ENCODE results near the gene MGARP. TPM values are rescaled to one million over a fixed set of nuclear protein-coding genes. Genes with fewer than 3 reads are reported as not detected.

Gene MGARP
- total RNA-seq, 2 donors from 2014 or later: 0.53 to 1.3 TPM

GRCh38 chr4:139239127-139239772 is 40.8 kb downstream of the MGARP start:
- peaks cover 16% of the 10 kb centered on the region for H3K9me3 Mint-ChIP-seq
- Histone ChIP-seq H3K27me3 (ENCODE audit: control insufficient read depth, insufficient read depth, low read length, poor library complexity, severe bottlenecking) (no peaks in the 10 kb centered on the region), H3K36me3 (ENCODE audit: control insufficient read depth, insufficient read depth, low read length) (no peaks in the 10 kb centered on the region), H3K27ac (ENCODE audit: low read depth, low read length) (no peak overlapping the region), H3K4me3 (ENCODE audit: low read length) (no peak overlapping the region), H3K9me3 (ENCODE audit: control insufficient read depth, low read length) (peaks cover 13% of the 10 kb centered on the region), H3K4me1 (ENCODE audit: control insufficient read depth, insufficient read depth, low read length) (no peaks in the 10 kb centered on the region), H3K9ac (ENCODE audit: extremely low read depth, low read length, poor library complexity, severe bottlenecking) (no peak overlapping the region)
- no peak overlapping the region for H3K4me3 Mint-ChIP-seq
- WGBS, 2 experiments (ENCODE audit: insufficient coverage in 1 of 2, insufficient read length in 1 of 2): 87 to 97% methylated on average over 5 to 7 of the region's 7 CpGs
- no peak overlapping the region for H3K27ac Mint-ChIP-seq
- no peak for DNase-seq
- no peaks in the 10 kb centered on the region for H3K36me3 Mint-ChIP-seq (ENCODE audit: low read depth)
- TF ChIP-seq, protein P1, sequence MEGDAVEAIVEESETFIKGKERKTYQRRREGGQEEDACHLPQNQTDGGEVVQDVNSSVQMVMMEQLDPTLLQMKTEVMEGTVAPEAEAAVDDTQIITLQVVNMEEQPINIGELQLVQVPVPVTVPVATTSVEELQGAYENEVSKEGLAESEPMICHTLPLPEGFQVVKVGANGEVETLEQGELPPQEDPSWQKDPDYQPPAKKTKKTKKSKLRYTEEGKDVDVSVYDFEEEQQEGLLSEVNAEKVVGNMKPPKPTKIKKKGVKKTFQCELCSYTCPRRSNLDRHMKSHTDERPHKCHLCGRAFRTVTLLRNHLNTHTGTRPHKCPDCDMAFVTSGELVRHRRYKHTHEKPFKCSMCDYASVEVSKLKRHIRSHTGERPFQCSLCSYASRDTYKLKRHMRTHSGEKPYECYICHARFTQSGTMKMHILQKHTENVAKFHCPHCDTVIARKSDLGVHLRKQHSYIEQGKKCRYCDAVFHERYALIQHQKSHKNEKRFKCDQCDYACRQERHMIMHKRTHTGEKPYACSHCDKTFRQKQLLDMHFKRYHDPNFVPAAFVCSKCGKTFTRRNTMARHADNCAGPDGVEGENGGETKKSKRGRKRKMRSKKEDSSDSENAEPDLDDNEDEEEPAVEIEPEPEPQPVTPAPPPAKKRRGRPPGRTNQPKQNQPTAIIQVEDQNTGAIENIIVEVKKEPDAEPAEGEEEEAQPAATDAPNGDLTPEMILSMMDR (conservative IDR thresholded peaks at IDR 0.05): no peak
- H3K4me1 Mint-ChIP-seq: peaks cover 15% of the 10 kb centered on the region
- H3K27me3 Mint-ChIP-seq (ENCODE audit: insufficient read depth): no peaks in the 10 kb centered on the region

DNA sequence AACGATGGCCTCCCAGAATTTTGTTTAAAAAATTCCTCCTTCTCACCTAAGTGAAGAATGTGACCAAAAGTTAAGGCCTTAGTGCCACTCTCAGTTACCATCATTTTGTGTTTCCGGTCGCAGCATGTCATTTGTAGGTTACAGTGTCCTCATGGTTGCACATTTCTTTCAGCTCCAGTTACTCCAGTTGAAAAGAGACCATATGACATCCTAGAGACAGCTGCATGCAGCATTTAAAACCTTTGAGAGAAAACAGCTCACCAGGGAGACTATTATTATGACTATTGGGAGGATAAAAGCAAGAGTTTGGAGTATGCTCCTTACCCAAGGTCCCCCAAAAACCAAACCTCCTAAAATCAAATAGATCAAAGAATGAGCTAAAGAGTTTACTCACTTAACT is 45.8 kb downstream of the MGARP start:
- peaks cover 10% of the 10 kb centered on the region for H3K9me3 ChIP-seq (ENCODE audit: control insufficient read depth, low read length)
- no peaks in the 10 kb centered on the region for H3K27me3 ChIP-seq (ENCODE audit: control insufficient read depth, insufficient read depth, low read length, poor library complexity, severe bottlenecking)
- no peak overlapping the region for H3K4me3 Mint-ChIP-seq
- no peaks in the 10 kb centered on the region for H3K27me3 Mint-ChIP-seq (ENCODE audit: insufficient read depth)
- TF ChIP-seq, protein P1 (conservative IDR thresholded peaks at IDR 0.05): no peak
- H3K4me3 ChIP-seq (ENCODE audit: low read length): no peak overlapping the region
- peaks cover 2% of the 10 kb centered on the region for H3K4me1 Mint-ChIP-seq
- no peak overlapping the region for H3K9ac ChIP-seq (ENCODE audit: extremely low read depth, low read length, poor library complexity, severe bottlenecking)
- H3K27ac Mint-ChIP-seq: no peak overlapping the region
- DNase-seq: no peak
- 64 to 73% methylated on average over 3 of the region's 3 CpGs for WGBS, 2 experiments (ENCODE audit: insufficient coverage in 1 of 2, insufficient read length in 1 of 2)
- H3K36me3 Mint-ChIP-seq (ENCODE audit: low read depth): no peaks in the 10 kb centered on the region
- H3K36me3 ChIP-seq (ENCODE audit: control insufficient read depth, insufficient read depth, low read length): no peaks in the 10 kb centered on the region
- no peak overlapping the region for H3K27ac ChIP-seq (ENCODE audit: low read depth, low read length)
- H3K9me3 Mint-ChIP-seq: peaks cover 11% of the 10 kb centered on the region
- H3K4me1 ChIP-seq (ENCODE audit: control insufficient read depth, insufficient read depth, low read length): no peaks in the 10 kb centered on the region

- Mint-ChIP-seq H3K27me3 (ENCODE audit: insufficient read depth) (no peaks in the 10 kb centered on the region), H3K27ac (no peak overlapping the region), H3K9me3 (no peaks in the 10 kb centered on the region), H3K4me3 (no peak overlapping the region), H3K36me3 (ENCODE audit: low read depth) (no peaks in the 10 kb centered on the region), H3K4me1 (peaks cover 2% of the 10 kb centered on the region)
- TF ChIP-seq, protein P1 (conservative IDR thresholded peaks at IDR 0.05): peak; percentile 83
- Histone ChIP-seq H3K9me3 (ENCODE audit: control insufficient read depth, low read length) (no peaks in the 10 kb centered on the region), H3K27ac (ENCODE audit: low read depth, low read length) (no peak overlapping the region), H3K27me3 (ENCODE audit: control insufficient read depth, insufficient read depth, low read length, poor library complexity, severe bottlenecking) (no peaks in the 10 kb centered on the region), H3K9ac (ENCODE audit: extremely low read depth, low read length, poor library complexity, severe bottlenecking) (no peak overlapping the region), H3K36me3 (ENCODE audit: control insufficient read depth, insufficient read depth, low read length) (no peaks in the 10 kb centered on the region), H3K4me1 (ENCODE audit: control insufficient read depth, insufficient read depth, low read length) (no peaks in the 10 kb centered on the region), H3K4me3 (ENCODE audit: low read length) (no peak overlapping the region)
- WGBS, 2 experiments (ENCODE audit: insufficient coverage in 1 of 2, insufficient read length in 1 of 2): 67% methylated on average over 3 of the region's 3 CpGs; no CpG with 5 or more reads in 1 of the 2 experiments
- DNase-seq: no peak
Measured at GRCh38 chr4:139229534-139230039, 50.4 kb downstream of the MGARP start.
